Fibroblast of villous mesenchyme (primary cell): ENCODE data around the gene PRRX2. TPM values are rescaled to one million over a fixed set of nuclear protein-coding genes. Genes with fewer than 3 reads are reported as not detected.

Experiments
- DNase-seq: peaks from one replicate; pipeline ENCODE4 v3.0.0-alpha.2; 2010; ENCODE audit warnings: low read depth
- H3K4me3 ChIP-seq: 2 replicates; pipeline ENCODE4 v1.5.1; 2011; ENCODE audit warnings: low read depth, mild to moderate bottlenecking, low read length
- total RNA-seq: library from RNA; depleted of rRNA; stranded (reverse); fragments of >200 nt; gene quantifications from 2 replicates; pipeline ENCODE4 v1.2.3, GENCODE V29; 2012
- TF ChIP-seq, protein P1 (sequence below): IDR thresholded peaks from 2 replicates; pipeline ENCODE4 v1.5.1; 2012; ENCODE audit warnings: low read depth, mild to moderate bottlenecking, low read length; ENCODE audit not compliant: insufficient read depth

The PRRX2 gene
- total RNA-seq, 1 donor = under 0.01 TPM

DNA sequence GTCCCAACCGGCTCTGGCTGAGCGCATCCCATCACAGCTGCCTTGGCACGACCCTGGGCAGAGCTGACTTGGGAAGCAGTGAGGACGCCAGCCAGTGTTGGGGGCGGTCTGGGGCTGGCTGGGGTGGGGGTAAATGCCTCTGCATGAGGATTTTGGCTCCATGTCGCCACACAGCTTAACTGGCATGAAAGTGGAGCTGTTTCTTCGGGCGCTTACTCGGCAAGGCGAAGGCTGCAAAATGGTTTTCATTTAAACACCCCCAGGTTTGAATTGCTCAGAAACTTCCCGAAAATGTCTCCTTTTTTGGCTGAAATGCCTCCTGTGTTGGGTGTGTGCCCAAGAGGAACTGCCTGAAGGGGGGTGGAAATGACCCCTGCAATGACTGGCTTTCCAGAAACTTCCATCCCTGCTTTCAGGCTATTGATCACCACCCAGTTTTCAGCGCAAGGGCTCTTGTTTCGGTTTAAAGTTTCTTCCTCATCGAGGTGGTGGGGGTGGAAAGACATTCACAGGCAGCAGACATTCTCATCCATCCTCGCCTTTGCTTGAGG is 49.1 kb downstream of the PRRX2 start:
- no peak overlapping the region for H3K4me3 ChIP-seq
- TF ChIP-seq, protein P1, sequence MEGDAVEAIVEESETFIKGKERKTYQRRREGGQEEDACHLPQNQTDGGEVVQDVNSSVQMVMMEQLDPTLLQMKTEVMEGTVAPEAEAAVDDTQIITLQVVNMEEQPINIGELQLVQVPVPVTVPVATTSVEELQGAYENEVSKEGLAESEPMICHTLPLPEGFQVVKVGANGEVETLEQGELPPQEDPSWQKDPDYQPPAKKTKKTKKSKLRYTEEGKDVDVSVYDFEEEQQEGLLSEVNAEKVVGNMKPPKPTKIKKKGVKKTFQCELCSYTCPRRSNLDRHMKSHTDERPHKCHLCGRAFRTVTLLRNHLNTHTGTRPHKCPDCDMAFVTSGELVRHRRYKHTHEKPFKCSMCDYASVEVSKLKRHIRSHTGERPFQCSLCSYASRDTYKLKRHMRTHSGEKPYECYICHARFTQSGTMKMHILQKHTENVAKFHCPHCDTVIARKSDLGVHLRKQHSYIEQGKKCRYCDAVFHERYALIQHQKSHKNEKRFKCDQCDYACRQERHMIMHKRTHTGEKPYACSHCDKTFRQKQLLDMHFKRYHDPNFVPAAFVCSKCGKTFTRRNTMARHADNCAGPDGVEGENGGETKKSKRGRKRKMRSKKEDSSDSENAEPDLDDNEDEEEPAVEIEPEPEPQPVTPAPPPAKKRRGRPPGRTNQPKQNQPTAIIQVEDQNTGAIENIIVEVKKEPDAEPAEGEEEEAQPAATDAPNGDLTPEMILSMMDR = no peak
- no peak for DNase-seq

DNA sequence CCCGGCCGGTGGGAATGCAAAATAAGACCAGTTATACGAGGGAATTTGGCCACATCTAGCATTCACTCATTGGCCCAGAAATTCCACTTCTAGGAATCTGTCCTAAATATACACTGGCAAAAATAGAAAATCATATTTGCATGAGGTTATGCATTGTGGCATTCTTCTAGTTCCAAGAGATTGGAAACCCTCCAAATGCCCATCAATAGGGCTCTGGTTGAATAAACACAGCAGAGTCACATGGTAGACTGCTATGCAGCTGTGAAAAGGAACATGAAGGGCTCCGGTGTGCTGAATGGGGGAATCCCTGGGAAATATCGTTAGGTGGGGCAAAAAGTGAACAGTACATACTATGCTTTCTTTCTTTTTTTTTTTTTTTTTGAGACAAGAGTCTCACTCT is 50.6 kb downstream of the PRRX2 start:
- DNase-seq = peak; percentile 39
- TF ChIP-seq, protein P1 = no peak
- no peak overlapping the region for H3K4me3 ChIP-seq

DNA sequence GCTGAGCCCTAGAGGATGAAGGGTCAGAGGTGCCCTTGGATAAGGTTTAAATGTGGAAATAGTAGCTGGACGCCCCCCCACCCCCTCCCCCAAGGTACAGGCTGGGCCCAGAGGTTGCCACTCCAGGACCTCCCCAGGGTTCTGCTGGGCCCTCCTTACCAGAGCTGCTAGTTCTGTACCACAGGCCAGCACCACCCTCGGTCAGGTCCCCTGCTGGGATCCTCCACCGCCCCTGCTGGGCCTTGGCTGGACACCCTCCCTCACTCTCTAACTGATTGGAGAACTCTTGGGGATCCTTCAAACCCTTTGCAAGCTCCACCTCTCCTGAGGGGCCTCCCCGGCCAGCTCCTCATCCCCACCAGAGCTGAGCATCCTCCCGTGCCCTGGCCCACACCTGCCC is 52.5 kb downstream of the PRRX2 start:
- DNase-seq = no peak
- no peak overlapping the region for H3K4me3 ChIP-seq
- TF ChIP-seq, protein P1 = no peak

DNA sequence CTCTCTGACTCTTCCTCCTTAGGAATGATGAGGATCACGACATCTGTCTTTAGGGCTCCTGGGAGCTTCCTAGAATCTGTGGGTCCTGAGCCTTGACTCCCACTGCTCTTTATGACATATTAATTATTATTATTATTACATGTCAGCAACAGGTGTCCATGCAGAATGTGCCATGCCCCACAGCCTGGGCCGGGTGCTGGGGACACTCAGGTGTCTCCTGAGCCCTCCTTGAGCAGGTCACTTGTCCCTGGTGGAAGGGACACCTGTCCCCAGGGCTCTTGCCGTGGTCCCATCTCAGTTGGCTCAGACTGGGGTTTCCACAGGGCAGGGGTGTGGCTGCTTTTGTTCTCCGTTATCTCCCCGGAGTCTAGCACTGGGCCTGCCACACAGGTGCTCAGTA is 53.2 kb downstream of the PRRX2 start:
- TF ChIP-seq, protein P1 = no peak
- no peak overlapping the region for H3K4me3 ChIP-seq

DNA sequence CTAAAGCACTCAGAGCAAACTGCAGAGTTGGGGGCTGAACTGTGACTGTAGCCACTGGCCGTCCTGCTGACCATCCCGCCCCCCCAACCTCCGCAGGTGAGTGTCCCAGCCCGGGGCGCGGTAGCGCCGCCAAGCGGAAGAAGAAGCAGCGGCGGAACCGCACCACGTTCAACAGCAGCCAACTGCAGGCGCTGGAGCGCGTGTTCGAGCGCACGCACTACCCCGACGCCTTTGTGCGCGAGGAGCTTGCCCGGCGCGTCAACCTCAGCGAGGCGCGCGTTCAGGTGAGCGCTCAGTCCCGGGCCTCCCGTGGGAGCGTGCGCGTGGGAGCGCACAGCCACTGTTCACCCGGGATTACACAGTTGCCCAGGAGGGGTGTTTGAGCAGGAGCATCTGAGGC is 53.7 kb downstream of the PRRX2 start:
- TF ChIP-seq, protein P1 = no peak
- no peak overlapping the region for H3K4me3 ChIP-seq
- no peak for DNase-seq

More for the DNA sequence above, 53.2 kb downstream of the PRRX2 start:
- DNase-seq = no peak

DNA sequence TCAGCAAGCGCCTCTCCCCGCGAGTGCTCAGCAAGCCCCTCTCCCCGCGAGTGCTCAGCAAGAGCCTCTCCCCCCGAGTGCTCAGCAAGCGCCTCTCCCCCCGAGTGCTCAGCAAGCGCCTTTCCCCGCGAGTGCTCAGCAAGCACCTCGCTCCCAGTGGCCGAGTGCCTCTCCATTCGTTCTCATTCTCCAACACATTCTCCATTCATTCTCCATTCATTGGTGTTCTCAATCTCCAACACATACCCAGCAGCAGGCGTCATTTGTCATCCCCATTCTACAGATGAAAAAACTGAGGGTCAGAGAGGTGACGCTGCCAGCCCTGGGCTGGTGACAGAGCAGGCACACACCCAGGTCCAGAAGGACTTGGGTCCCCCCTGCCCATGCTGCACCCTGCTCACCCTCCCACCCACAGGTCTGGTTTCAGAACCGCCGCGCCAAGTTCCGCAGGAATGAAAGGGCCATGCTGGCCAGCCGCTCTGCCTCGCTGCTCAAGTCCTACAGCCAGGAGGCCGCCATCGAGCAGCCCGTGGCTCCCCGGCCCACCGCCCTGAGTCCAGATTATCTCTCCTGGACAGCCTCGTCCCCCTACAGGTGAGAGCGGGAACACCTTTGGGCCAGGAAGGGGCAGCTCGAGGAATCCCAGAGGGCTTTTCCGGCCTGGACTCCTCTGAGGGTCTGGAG is 54.9 kb downstream of the PRRX2 start:
- DNase-seq = no peak
- TF ChIP-seq, protein P1 = peak; percentile 16
- H3K4me3 ChIP-seq = no peak overlapping the region
